Type B pancreatic cell (in vitro differentiated cells): ENCODE measurements around the gene SMARCA1. TPM values are rescaled to one million over a fixed set of nuclear protein-coding genes. Genes with fewer than 3 reads are reported as not detected.
"Not testable (repeated sequence)": the region's sequence is repeated elsewhere in the genome, so short reads cannot be mapped to it uniquely, and the experiment has no call there.

Experiments
- DNase-seq: peaks from one replicate; pipeline ENCODE4 v3.0.0; 2021; ENCODE audit warnings: mixed read lengths; ENCODE audit not compliant: unreplicated experiment; ENCODE audit errors: extremely low spot score
- H3K27ac Mint-ChIP-seq: 2 replicates; pipeline ENCODE4 v1.8.0; 2021; ENCODE audit warnings: mild to moderate bottlenecking, mixed read lengths
- H3K27me3 Mint-ChIP-seq: 2 replicates; pipeline ENCODE4 v1.8.0; 2021; ENCODE audit warnings: mixed read lengths
- H3K36me3 Mint-ChIP-seq: 2 replicates; pipeline ENCODE4 v1.8.0; 2021; ENCODE audit warnings: mixed read lengths
- H3K4me1 Mint-ChIP-seq: one replicate; pipeline ENCODE4 v1.8.0; 2021; ENCODE audit warnings: mixed read lengths; ENCODE audit not compliant: unreplicated experiment
- H3K4me3 Mint-ChIP-seq: 2 replicates; pipeline ENCODE4 v1.8.0; 2021; ENCODE audit warnings: mild to moderate bottlenecking, mixed read lengths
- H3K9me3 Mint-ChIP-seq: 2 replicates; pipeline ENCODE4 v1.8.0; 2021; ENCODE audit warnings: mixed read lengths
- total RNA-seq: library from RNA; stranded (reverse); gene quantifications from 2 replicates; pipeline ENCODE4 v1.2.1, GENCODE V29; 2021; ENCODE audit warnings: low replicate concordance
- TF ChIP-seq, protein P1 (sequence below): fragments of 200-600 bp; sonication (generic); conservative IDR thresholded peaks from 2 replicates; pipeline ENCODE4 v1.5.0; 2021; ENCODE audit warnings: antibody characterized with exemption, mild to moderate bottlenecking

Gene SMARCA1
- total RNA-seq, 1 donor from 2014 or later: 106 TPM

DNA sequence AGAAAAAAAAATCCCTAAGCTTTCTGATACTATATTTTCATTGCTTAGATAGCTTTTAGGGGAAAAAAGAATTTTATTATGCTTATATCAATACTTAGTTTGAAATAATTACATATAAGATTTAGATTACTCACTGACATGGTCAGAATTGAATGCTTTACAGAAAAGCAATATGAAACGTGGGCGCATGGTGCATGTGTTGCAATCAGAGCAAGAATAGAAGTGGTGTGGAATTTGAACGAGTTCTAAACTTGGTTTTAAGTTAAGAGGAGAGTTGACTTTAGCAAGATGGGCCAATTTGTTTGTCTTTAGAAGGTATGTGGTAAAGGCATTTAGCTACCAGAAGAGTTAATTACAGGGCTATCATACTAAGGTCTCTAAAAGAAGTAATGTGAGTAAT lies 38.2 kb upstream of the SMARCA1 start:
- Mint-ChIP-seq H3K4me3 (no peak overlapping the region), H3K4me1 (peaks cover 4% of the 10 kb centered on the region), H3K27ac (no peak overlapping the region), H3K36me3 (peaks cover 60% of the 10 kb centered on the region), H3K9me3 (no peaks in the 10 kb centered on the region), H3K27me3 (no peaks in the 10 kb centered on the region)
- TF ChIP-seq, protein P1, sequence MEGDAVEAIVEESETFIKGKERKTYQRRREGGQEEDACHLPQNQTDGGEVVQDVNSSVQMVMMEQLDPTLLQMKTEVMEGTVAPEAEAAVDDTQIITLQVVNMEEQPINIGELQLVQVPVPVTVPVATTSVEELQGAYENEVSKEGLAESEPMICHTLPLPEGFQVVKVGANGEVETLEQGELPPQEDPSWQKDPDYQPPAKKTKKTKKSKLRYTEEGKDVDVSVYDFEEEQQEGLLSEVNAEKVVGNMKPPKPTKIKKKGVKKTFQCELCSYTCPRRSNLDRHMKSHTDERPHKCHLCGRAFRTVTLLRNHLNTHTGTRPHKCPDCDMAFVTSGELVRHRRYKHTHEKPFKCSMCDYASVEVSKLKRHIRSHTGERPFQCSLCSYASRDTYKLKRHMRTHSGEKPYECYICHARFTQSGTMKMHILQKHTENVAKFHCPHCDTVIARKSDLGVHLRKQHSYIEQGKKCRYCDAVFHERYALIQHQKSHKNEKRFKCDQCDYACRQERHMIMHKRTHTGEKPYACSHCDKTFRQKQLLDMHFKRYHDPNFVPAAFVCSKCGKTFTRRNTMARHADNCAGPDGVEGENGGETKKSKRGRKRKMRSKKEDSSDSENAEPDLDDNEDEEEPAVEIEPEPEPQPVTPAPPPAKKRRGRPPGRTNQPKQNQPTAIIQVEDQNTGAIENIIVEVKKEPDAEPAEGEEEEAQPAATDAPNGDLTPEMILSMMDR: no peak
- no peak for DNase-seq

DNA sequence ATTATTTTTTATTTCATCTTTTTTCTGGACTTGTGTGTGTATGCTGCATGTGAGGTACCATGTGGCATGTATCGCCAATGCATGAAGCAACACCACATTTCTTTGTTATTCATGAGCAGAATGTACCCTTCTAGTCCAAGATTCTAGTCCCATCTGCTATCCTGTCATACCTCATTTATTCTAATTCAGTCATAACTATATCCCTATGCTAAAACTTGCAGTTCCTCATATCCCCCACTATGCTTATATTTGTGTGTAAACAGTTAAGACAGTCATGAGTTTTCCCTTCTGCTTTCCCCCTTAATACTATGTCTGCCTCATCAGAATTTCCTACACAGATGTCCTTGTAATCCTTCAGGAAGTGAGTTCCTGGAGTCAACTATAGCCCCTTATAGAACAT lies 36.5 kb upstream of the SMARCA1 start:
- Mint-ChIP-seq H3K27ac (no peak overlapping the region), H3K27me3 (no peaks in the 10 kb centered on the region), H3K9me3 (no peaks in the 10 kb centered on the region), H3K4me3 (no peak overlapping the region), H3K4me1 (peaks cover 4% of the 10 kb centered on the region), H3K36me3 (peaks cover 53% of the 10 kb centered on the region)
- TF ChIP-seq, protein P1: peak; percentile 28
- no peak for DNase-seq

DNA sequence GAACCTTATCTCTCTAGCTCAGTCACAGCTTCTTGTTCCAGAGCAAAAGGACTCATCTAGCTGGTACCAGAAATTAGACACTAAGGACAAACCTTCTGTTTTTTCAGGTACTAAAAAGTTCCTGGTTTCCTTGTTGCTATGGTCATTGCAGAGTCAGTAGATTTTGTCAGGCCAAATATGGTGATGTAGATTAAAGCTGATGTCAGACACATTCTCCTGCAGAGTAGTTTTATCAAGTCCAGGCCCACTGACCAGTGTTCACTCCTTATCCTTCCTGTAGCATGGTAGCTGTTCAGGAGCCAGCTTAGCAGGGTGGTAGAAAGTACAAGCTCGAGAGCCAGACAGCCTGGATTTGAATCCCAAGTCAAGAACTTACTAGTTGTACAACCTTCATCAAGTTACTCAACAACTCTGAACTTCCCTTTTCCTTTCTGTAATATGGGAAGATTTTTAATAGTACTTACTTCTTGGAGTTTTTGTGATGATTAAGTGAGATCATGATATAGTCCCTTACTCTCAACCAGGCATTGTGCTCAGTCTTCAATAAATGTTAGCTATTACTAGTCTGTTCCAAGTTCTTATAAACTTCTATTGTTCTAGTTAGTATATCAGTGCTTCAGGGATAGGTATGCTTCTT lies 34.7 kb upstream of the SMARCA1 start:
- H3K4me3 Mint-ChIP-seq: no peak overlapping the region
- TF ChIP-seq, protein P1: no peak
- no peaks in the 10 kb centered on the region for H3K27me3 Mint-ChIP-seq
- H3K36me3 Mint-ChIP-seq: peaks cover 48% of the 10 kb centered on the region
- peak overlapping the region; percentile 27 for H3K27ac Mint-ChIP-seq
- no peak for DNase-seq
- H3K4me1 Mint-ChIP-seq: peaks cover 4% of the 10 kb centered on the region
- no peaks in the 10 kb centered on the region for H3K9me3 Mint-ChIP-seq

DNA sequence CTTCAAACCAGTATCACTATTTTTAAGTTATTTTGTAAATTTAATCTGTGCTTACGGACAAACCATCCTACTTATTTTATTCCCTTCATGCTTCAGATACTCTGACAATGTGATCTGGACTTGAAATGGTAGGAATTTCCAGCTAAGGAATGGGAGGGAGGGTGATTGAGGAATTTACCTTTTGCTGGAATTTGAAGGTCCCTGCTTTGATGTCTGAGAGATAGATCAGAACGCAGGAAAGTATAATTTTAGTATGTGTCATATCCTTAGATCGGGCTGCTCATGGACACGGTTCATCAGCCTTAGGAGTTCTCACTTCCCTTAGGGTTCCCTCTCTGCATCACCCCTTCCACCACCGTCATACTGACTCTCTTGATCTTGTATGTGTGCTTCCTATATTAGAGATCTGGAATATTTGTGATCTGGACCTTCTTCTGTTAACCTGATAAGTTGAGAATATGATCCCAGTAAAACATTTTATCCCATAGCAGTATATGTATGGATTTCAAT lies 33.6 kb upstream of the SMARCA1 start:
- no peaks in the 10 kb centered on the region for H3K9me3 Mint-ChIP-seq
- no peaks in the 10 kb centered on the region for H3K27me3 Mint-ChIP-seq
- no peak overlapping the region for H3K4me3 Mint-ChIP-seq
- peaks cover 41% of the 10 kb centered on the region for H3K36me3 Mint-ChIP-seq
- DNase-seq: no peak
- peaks cover 4% of the 10 kb centered on the region for H3K4me1 Mint-ChIP-seq
- TF ChIP-seq, protein P1: no peak
- H3K27ac Mint-ChIP-seq: peak overlapping the region; percentile 14

DNA sequence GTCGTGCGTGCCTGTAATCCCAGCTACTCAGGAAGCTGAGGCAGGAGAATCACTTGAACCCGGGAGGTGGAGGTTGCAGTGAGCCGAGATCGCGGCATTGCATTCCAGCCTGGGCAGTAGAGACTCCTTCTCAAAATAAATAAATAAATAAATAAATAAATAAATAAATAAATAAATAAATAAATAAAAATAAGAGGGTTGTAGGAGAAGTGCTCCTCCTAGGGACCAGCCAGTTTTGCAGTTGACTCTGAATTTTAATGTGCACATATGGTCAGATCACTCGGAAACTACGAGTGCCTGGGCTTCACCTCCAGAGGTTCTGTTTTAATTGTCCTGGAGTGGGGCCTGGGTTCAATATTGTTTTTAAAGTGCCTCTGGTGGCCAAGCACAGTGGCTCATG lies 31.5 kb upstream of the SMARCA1 start:
- peaks cover 33% of the 10 kb centered on the region for H3K36me3 Mint-ChIP-seq
- not testable (repeated sequence) for H3K9me3 Mint-ChIP-seq, H3K4me1 Mint-ChIP-seq, H3K27me3 Mint-ChIP-seq, H3K4me3 Mint-ChIP-seq, H3K27ac Mint-ChIP-seq, DNase-seq
- TF ChIP-seq, protein P1: peak; percentile 23
